GM18867 (cell line): ENCODE results near the gene KLRB1.
"Not testable (repeated sequence)": the region's sequence is repeated elsewhere in the genome, so short reads cannot be mapped to it uniquely, and the experiment has no call there.

Experiments used
- ATAC-seq: cut with Tn5 transposase; IDR thresholded peaks from one replicate; pipeline ENCODE4 v1.9.1; 2021; ENCODE audit warnings: mild to moderate bottlenecking, moderate library complexity; ENCODE audit not compliant: unreplicated experiment

KLRB1 gene

GRCh38 chr12:9625019-9625418 is 17.3 kb upstream of the KLRB1 start:
- no peak for ATAC-seq

- ATAC-seq: no peak
Observed at GRCh38 chr12:9619411-9620179, 11.9 kb upstream of the KLRB1 start.

- ATAC-seq: not testable (repeated sequence)
Observed at GRCh38 chr12:9618906-9619305, 11.2 kb upstream of the KLRB1 start.

DNA sequence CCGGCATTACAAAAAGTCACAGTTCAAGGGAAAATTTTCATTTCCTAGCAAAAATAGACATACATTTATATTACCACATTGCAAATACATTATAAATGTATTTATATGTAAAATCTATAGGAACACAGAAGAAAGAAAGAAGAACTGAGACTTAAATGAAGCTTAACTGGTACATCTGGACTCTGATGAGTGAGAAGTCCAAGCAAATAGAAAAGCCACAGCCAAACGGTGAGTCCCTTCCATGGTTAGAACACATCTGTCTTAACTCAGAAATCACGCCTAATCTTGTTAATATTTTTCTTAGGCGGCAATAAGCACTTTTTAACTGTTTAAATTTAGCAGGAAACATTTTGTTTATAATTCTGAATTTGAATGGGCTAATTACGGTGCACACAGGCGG is 9.4 kb upstream of the KLRB1 start:
- ATAC-seq: no peak

GRCh38 chr12:9615420-9616136 is 7.9 kb upstream of the KLRB1 start:
- ATAC-seq: peak; percentile 69

DNA sequence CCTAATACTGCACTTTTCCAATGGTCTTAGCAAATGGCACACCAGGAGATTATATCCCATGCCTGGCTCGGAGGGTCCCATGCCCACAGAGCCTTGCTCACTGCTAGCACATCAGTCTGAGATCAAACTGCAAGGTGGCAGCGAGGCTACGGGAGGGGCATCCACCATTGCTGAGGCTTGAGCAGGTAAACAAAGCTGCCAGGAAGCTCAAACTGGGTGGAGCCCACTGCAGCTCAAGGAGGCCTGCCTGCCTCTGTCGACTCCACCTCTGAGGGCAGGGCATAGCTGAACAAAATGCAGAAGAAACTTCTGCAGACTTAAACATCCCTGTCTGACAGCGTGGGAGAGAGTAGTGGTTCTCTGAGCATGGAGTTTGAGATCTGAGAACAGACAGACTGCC is 2.9 kb upstream of the KLRB1 start:
- ATAC-seq: not testable (repeated sequence)

DNA sequence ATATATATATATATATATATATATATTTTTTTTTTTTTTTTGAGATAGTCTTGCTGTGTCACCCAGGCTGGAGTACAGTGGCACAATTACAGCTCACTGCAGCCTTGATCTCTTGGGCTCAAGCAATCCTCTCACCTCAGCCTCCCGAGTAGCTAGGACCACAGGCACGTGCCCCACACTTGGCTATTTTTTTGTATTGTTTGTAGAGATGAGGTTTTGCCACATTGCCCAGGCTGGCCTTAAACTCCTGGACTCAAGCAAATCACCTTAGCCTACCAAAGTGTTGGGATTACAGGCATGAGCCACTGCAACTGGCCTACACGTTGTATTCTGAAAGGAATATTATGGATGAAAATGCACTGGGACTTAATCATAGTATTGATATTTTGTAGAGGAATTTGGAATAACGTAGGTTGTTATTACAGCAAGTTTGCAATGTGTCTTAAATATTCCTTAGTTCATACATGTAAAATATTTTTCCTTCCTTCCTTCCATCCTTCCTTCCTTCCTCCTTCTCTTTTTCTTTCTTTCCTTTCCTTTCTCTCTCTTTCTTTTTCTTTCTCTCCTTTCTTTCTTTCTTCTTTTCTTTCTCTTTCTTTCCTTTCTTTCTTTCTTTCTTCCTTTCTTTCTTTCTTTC is 862 bp downstream of the KLRB1 start:
- no peak for ATAC-seq

- ATAC-seq: no peak
Observed at GRCh38 chr12:9606247-9606646, 1.5 kb downstream of the KLRB1 start.

DNA sequence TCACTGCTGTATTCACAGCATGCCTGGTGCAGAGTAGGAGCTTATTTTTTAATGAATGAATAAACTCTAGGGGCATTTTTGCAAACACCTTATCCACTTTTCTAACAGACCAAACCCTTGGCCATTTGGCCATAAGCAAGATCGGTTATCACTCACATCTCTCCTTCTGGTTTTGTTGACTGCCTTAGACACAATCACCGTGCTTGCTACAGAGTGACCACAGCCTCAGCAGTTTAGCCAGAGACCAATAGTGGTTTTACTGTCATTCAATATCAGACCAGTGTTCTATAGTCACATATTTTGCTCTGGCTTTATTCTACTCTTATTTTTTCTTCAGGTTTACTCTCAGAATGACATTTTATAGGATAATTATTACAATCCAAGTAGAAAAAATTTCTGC is 2.2 kb downstream of the KLRB1 start:
- no peak for ATAC-seq

DNA sequence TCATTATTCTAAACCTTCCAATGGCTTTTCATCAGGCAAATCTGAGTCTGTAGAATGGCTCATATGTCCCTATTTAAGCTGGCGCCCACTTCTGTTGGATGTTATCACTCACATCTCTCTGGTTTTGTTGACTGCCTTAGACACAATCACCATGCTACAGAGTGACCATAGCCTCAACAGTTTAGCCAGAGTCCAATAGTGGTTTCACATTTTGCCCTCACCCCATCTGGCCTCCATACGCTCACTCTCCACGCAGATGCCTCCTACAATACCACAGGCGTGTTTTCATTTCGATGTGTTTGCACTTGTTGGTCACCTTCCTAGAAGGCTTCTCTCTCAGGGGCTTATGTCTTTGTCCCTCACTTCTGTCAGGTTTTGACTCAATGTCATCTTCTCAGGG is 3.4 kb downstream of the KLRB1 start:
- no peak for ATAC-seq

GRCh38 chr12:9600426-9600825 is 7.3 kb downstream of the KLRB1 start:
- ATAC-seq: not testable (repeated sequence)

DNA sequence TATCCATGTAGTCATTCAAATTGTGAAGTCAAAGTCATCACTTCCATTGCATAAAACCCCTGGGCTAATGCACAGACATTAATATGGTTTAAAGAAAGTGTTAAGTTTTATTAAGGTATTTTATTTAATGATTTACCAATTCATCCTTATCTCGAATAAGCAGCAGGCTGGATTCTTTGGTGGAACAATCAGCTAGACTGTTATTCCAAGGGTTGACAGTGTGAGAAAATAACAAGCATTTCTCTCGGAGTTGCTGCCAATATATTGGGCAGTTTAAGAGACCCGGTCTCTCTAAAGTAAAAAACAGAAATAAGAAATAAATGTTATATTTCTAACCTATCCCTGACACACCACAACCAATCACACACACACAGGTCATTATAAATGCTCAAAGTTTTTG is 9.4 kb downstream of the KLRB1 start:
- ATAC-seq: no peak

DNA sequence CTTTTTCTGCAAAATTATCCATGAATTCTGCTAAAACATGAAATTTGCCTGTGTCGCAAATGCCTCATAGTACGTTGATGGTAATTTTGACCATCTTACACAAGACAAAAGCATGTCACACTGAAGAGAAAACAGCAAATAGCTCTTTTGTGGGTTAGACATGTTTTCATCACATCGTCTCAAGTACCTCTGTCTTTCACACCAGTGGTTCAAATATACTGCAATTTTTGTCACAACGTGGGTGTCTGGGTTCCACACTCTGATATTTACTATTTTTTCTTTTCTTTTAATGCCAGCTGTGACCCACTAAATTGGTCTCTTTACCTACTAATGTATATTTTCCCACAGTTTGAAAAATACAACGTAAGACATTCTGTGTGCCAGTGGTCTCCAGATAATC is 10.4 kb downstream of the KLRB1 start:
- no peak for ATAC-seq

- ATAC-seq: no peak
Observed at GRCh38 chr12:9590441-9590840, 17.3 kb downstream of the KLRB1 start.

DNA sequence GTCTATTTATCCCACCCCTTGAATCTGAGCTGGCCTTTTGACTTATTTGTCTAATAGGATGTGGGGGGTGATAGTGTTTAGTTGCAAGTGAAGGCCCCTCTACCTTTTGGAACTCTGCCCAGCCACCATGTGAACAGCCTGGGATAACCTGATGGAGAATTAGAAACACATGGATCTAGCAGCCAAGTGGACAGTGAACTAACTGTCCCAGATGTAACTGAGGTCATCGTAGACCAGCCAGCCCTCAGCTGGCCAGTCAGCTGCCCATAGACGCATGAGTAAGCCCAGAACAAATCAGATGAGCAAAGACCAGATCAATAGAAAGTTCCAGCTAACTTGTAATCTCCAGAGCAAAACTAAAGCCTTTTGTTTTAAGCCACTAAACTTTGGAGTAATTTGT is 19.0 kb downstream of the KLRB1 start:
- no peak for ATAC-seq

DNA sequence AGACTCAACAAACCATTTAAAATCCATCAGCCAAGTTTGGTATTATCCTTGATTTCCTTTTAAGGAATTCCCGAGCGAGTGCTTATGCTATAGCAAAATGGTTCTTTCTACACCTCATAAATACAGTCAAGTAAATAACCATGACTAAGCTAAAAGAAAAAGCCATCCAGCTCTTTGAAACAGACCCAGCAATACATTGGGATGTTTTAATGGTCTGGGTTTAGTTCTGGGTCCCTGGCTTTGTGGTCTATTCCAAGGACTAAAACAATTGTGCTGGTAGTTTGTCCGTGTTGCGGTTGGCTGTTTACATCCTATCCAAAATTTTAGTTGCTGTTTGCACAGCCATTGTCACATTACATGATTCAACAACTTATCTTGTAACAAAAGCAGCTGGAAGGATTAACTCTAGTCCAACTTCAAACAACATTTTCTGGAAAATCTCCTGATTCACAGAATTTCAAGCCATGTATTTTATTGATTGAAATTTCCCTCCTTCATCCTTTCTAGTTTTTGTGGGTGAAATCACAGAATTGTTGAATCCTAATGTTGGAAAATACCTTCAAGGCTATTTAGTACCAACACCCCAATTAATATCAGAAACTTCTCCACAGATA is 19.6 kb downstream of the KLRB1 start:
- no peak for ATAC-seq

- ATAC-seq: not testable (repeated sequence)
Observed at GRCh38 chr12:9577729-9578128, 30.0 kb downstream of the KLRB1 start.

DNA sequence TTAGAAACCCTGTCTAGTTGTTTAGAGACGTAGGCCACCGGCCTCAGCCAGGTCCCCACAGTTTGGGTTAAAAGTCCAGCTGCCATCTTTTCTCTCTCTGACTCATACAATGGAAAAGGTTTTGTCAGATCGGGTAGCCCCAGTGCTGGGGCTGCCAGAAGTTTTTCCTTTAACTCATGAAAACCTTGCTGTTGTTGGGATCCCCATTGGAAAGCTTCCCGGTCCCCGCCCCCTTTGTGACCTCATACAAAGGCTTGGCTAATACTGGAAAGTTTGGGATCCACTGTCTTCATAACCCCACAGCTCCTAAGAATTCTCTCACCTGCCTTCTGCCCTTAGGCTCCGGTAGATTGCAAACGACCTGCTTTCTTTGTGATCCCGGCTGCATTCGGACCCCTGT is 40.6 kb downstream of the KLRB1 start:
- ATAC-seq: not testable (repeated sequence)

DNA sequence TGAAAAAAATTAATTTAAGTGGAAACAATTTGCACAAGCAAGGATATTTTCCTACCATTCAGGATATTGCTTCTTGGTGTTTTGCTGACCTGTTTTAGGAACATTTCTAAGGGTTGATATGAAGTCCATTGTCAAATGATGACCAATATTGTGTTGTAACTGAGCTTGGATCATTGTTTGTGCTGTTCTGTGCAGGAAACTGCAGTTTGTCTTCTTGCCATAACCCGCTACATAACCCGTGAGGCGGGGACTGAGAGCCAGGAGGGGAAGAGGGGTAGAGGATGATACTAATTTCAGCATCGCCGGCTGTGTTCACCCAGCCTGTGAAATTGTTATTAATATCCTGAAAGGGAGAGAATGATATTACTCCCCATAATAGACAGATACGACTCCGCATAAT is 41.6 kb downstream of the KLRB1 start:
- not testable (repeated sequence) for ATAC-seq

DNA sequence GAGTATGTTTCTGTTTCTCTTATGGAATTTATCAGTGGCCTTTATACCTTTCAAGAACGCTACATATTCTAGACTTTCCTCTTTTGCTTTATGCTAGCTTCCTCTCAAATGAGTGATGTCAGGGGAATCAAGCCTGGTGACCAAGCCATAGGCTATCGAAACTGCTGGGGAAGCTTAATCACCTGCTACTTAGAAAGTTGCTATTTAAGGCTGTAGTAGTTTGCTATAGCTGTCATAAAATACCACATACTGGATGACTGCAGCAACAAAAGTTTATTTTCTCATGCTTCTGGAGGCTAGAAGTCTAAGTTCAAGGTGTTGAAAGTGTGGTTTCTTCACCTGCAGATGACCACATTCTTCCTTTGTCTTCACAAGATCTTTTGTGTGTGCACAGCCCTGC is 43.3 kb downstream of the KLRB1 start:
- not testable (repeated sequence) for ATAC-seq

DNA sequence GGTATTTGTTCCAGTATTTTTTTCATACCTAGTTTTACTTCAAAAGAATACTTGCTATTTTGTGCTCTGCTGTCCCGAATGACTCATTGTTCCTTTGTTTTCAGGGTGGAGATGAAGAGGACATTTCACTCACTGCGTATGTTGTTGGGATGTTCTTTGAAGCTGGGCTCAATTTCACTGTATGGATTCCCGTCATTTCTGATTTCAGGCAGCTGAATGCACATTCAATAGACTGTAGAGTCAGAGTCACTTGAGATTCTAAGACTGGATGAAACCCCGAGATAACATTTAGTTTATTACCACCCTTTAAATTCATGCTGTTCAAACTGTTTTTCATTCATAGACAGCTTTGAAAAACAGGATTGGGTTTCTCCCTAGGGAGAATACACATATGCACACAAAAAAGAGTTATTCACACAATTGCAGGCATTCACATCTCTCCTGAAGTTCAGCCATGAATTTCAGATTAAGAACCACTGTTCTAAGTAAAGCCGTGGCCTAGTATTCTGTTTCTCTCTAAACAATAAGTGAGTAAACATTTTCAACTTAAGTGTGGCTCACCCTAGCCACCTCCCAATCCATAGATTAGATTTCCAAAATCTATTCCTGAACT is 44.8 kb downstream of the KLRB1 start:
- ATAC-seq: not testable (repeated sequence)
